Testis (tissue), 3 donors: Measurements from ENCODE around the gene ELFN1. TPM values are rescaled to one million over a fixed set of nuclear protein-coding genes. Genes with fewer than 3 reads are reported as not detected.

Source experiments
- DNase-seq: peaks from one replicate; pipeline ENCODE4 v3.0.0-alpha.2; 2019
- H3K27ac ChIP-seq, 2 donors: fragments of 200-600 bp; sonication (generic); one replicate each; pipeline ENCODE4 v1.5.1; 2019
- H3K27me3 ChIP-seq: fragments of 200-600 bp; sonication (generic); one replicate; pipeline ENCODE4 v1.5.1; 2019
- H3K36me3 ChIP-seq: fragments of 200-600 bp; sonication (generic); one replicate; pipeline ENCODE4 v1.5.1; 2017; ENCODE audit warnings: low read depth; ENCODE audit errors: missing control alignments
- H3K4me1 ChIP-seq: fragments of 200-600 bp; sonication (generic); one replicate; pipeline ENCODE4 v1.5.1; 2019
- H3K4me3 ChIP-seq, 2 donors: fragments of 200-600 bp; sonication (generic); one replicate each; pipeline ENCODE4 v1.5.1; 2017 to 2019
- H3K9me3 ChIP-seq: fragments of 200-600 bp; sonication (generic); one replicate; pipeline ENCODE4 v1.5.1; 2017
- CTCF ChIP-seq, 3 experiments: fragments of 450-650 bp in 2 of 3; fragments of 200-600 bp in 1 of 3; sonication (generic) in 1 of 3; IDR thresholded peaks; one replicate each; pipeline ENCODE4 v1.5.1; 2016 to 2019; ENCODE audit warnings: antibody characterized with exemption in 3 of 3, mild to moderate bottlenecking in 2 of 3, moderate library complexity in 1 of 3
- POLR2A ChIP-seq: fragments of 450-650 bp; IDR thresholded peaks from one replicate; pipeline ENCODE4 v1.6.1; 2017; ENCODE audit warnings: antibody characterized with exemption, mild to moderate bottlenecking, moderate library complexity
- WGBS, 2 donors: methylation state at CpG; one replicate each; pipeline ENCODE4 v1.1.5; 2018; 5-methylcytosine and 5-hydroxymethylcytosine counted together
- intact Hi-C: fragments of 100-400 bp; cut with DNase I; formaldehyde crosslinking; loops from one replicate; pipeline ENCODE4 v1.15.1; 2023; ENCODE audit warnings: low total_unique reads
- polyA plus RNA-seq: library from polyadenylated mRNA; stranded (reverse); fragments of 350-450 nt; fragmentation: Illumina TruSeq; extraction: RNeasy Lipid Tissue Mini Kit (QIAGEN cat#74804); gene quantifications from one replicate; pipeline ENCODE4 v1.2.3, GENCODE V29; 2014; ENCODE audit warnings: low read depth, low replicate concordance; ENCODE audit not compliant: insufficient read depth
- total RNA-seq, 2 donors: library from RNA; depleted of rRNA; stranded (reverse); fragments of >200 nt; gene quantifications; one replicate each; pipeline ENCODE4 v1.2.3, GENCODE V29; 2016

The ELFN1 gene
- total and polyA plus RNA-seq, 3 donors from 2014 or later: 2.3 to 3.2 (median 2.8) TPM

GRCh38 chr7:1676550-1677078 is 6.5 kb downstream of the ELFN1 start:
- H3K27me3 ChIP-seq: no peaks in the 10 kb centered on the region
- no peak for DNase-seq
- intact Hi-C loops: no loop called here
- no peak for TF ChIP-seq CTCF (IDR thresholded peaks at IDR 0.05)
- TF ChIP-seq POLR2A: no peak
- no peaks in the 10 kb centered on the region for H3K4me1 ChIP-seq
- H3K4me3 ChIP-seq: no peak overlapping the region
- WGBS, 2 donors: 66 to 77% methylated on average over 20 to 23 of the region's 23 CpGs
- no peaks in the 10 kb centered on the region for H3K9me3 ChIP-seq
- no peak overlapping the region for H3K27ac ChIP-seq
- H3K36me3 ChIP-seq: no peaks in the 10 kb centered on the region

- intact Hi-C loops: no loop called here
- DNase-seq: no peak
- Histone ChIP-seq H3K27me3 (no peaks in the 10 kb centered on the region), H3K36me3 (no peaks in the 10 kb centered on the region), H3K4me1 (no peaks in the 10 kb centered on the region), H3K27ac (no peak overlapping the region), H3K9me3 (no peaks in the 10 kb centered on the region), H3K4me3 (no peak overlapping the region)
- TF ChIP-seq POLR2A (no peak), CTCF (IDR thresholded peaks at IDR 0.05) (no peak)
- WGBS, 2 donors: 82 to 89% methylated on average over 25 of the region's 25 CpGs
Observed at GRCh38 chr7:1677206-1678080, 7.4 kb downstream of the ELFN1 start.

GRCh38 chr7:1678081-1678543 is 8.0 kb downstream of the ELFN1 start:
- H3K27ac ChIP-seq: no peak overlapping the region
- no peaks in the 10 kb centered on the region for H3K36me3 ChIP-seq
- WGBS, 2 donors: 94 to 97% methylated on average over 9 to 13 of the region's 13 CpGs
- no peak for TF ChIP-seq CTCF (IDR thresholded peaks at IDR 0.05)
- TF ChIP-seq POLR2A: no peak
- intact Hi-C loops: no loop called here
- H3K4me3 ChIP-seq: no peak overlapping the region
- no peak for DNase-seq
- H3K4me1 ChIP-seq: no peaks in the 10 kb centered on the region
- no peaks in the 10 kb centered on the region for H3K27me3 ChIP-seq
- no peaks in the 10 kb centered on the region for H3K9me3 ChIP-seq

GRCh38 chr7:1678571-1679325 is 8.7 kb downstream of the ELFN1 start:
- TF ChIP-seq CTCF (IDR thresholded peaks at IDR 0.05): no peak
- no peak for TF ChIP-seq POLR2A
- Histone ChIP-seq H3K27ac (no peak overlapping the region), H3K4me1 (no peaks in the 10 kb centered on the region), H3K4me3 (no peak overlapping the region), H3K9me3 (no peaks in the 10 kb centered on the region), H3K36me3 (no peaks in the 10 kb centered on the region), H3K27me3 (no peaks in the 10 kb centered on the region)
- no peak for DNase-seq
- intact Hi-C loops: no loop called here
- 90 to 94% methylated on average over 26 to 30 of the region's 30 CpGs for WGBS, 2 donors
